Mononuclear cell (primary cell): ENCODE measurements around the gene TXNRD2. TPM values are rescaled to one million over a fixed set of nuclear protein-coding genes. Genes with fewer than 3 reads are reported as not detected.

Experiments used
- H3K27me3 ChIP-seq: 2 replicates; pipeline ENCODE4 v1.6.0; 2011; ENCODE audit warnings: low read length, control low read depth; ENCODE audit not compliant: insufficient read depth
- H3K4me1 ChIP-seq: 2 replicates; pipeline ENCODE4 v1.5.1; 2011; ENCODE audit warnings: mild to moderate bottlenecking, low read length, control low read depth; ENCODE audit not compliant: insufficient read depth
- H3K4me3 ChIP-seq: 2 replicates; pipeline ENCODE4 v1.5.1; 2011; ENCODE audit warnings: mild to moderate bottlenecking, low read length, moderate library complexity
- H3K9me3 ChIP-seq: 2 replicates; pipeline ENCODE4 v1.5.1; 2011; ENCODE audit warnings: low read depth, mild to moderate bottlenecking, control low read depth, low read length
- total RNA-seq: library from RNA; depleted of rRNA; stranded (reverse); fragments of >200 nt; gene quantifications from one replicate; pipeline ENCODE4 v1.2.3, GENCODE V29; 2012

TXNRD2 gene
- total RNA-seq, 1 donor, result 11.3 TPM

GRCh38 chr22:19964701-19965386 is 23.2 kb upstream of the TXNRD2 start:
- no peaks in the 10 kb centered on the region for H3K9me3 ChIP-seq
- no peak overlapping the region for H3K4me3 ChIP-seq
- no peaks in the 10 kb centered on the region for H3K4me1 ChIP-seq
- no peaks in the 10 kb centered on the region for H3K27me3 ChIP-seq

DNA sequence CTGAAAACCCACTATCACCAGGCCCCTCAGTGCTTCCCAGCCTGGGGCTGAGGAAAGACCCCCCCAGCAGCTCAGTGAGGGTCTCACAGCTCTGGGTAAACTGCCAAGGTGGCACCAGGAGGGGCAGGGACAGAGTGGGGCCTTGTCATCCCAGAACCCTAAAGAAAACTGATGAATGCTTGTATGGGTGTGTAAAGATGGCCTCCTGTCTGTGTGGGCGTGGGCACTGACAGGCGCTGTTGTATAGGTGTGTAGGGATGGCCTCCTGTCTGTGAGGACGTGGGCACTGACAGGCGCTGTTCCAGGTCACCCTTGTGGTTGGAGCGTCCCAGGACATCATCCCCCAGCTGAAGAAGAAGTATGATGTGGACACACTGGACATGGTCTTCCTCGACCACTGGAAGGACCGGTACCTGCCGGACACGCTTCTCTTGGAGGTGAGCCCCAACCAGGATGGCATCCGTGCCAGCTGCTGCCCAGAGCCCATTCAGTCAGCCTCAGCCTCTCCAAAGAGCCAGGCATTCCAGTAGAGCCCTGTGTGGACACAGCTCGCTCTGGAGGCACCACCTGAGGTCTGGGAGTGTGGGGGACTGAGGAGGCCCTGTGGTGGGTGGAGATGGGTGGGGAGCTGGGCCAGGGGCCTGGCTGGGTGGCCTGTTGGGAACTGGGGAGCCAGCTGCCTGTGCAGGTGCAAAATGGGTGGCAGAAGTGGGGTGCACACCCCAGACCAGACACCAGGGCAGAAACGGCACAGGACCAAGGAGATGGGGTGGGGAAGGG is 22.4 kb upstream of the TXNRD2 start:
- Histone ChIP-seq H3K9me3 (no peaks in the 10 kb centered on the region), H3K4me3 (no peak overlapping the region), H3K4me1 (no peaks in the 10 kb centered on the region), H3K27me3 (no peaks in the 10 kb centered on the region)

- Histone ChIP-seq H3K4me1 (no peaks in the 10 kb centered on the region), H3K27me3 (no peaks in the 10 kb centered on the region), H3K4me3 (no peak overlapping the region), H3K9me3 (no peaks in the 10 kb centered on the region)
These were observed 21.5 kb upstream of the TXNRD2 start for GRCh38 chr22:19962909-19963806.

DNA sequence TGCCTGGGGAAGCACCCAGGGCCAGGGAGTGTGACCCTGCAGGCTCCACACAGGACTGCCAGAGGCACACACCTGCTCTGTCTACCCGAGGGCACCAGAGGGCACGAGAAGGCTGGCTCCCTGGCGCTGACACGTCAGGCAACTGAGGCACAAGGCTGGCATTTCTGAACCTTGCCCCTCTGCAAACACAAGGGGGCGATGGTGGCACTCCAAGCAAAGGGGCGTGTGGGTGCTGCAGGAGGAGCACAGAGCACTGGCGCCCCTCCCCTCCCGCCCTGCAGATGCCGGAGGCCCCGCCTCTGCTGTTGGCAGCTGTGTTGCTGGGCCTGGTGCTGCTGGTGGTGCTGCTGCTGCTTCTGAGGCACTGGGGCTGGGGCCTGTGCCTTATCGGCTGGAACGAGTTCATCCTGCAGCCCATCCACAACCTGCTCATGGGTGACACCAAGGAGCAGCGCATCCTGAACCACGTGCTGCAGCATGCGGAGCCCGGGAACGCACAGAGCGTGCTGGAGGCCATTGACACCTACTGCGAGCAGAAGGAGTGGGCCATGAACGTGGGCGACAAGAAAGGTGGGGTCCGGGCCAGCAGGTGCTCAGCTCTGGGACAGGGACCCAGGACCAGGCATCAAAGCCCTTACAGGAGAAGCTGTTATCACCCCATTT is 20.8 kb upstream of the TXNRD2 start:
- H3K4me1 ChIP-seq, result no peaks in the 10 kb centered on the region
- H3K9me3 ChIP-seq, result no peaks in the 10 kb centered on the region
- H3K4me3 ChIP-seq, result no peak overlapping the region
- no peaks in the 10 kb centered on the region for H3K27me3 ChIP-seq

- Histone ChIP-seq H3K4me1 (no peaks in the 10 kb centered on the region), H3K9me3 (no peaks in the 10 kb centered on the region), H3K27me3 (no peaks in the 10 kb centered on the region), H3K4me3 (no peak overlapping the region)
These were observed 20.2 kb upstream of the TXNRD2 start for GRCh38 chr22:19961868-19962245.

DNA sequence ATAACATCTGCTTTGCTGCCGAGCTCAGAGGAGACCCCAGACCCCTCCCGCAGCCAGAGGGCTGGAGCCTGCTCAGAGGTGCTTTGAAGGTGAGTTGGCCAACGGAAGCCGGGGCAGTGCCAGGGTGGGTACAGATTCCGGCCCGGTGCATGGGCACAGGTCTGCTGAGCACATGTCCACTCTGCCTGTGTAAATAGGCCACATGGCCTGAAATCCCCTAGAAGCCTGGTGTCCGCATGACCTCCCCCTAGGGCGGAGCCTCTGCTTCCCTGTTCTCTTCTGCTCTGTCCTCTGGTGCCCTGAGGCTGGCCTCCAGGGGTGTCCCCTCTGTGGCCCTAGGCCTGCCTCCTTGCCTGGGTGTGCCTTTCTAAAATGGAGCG is 19.6 kb upstream of the TXNRD2 start:
- no peaks in the 10 kb centered on the region for H3K27me3 ChIP-seq
- no peaks in the 10 kb centered on the region for H3K9me3 ChIP-seq
- H3K4me1 ChIP-seq, result no peaks in the 10 kb centered on the region
- no peak overlapping the region for H3K4me3 ChIP-seq

DNA sequence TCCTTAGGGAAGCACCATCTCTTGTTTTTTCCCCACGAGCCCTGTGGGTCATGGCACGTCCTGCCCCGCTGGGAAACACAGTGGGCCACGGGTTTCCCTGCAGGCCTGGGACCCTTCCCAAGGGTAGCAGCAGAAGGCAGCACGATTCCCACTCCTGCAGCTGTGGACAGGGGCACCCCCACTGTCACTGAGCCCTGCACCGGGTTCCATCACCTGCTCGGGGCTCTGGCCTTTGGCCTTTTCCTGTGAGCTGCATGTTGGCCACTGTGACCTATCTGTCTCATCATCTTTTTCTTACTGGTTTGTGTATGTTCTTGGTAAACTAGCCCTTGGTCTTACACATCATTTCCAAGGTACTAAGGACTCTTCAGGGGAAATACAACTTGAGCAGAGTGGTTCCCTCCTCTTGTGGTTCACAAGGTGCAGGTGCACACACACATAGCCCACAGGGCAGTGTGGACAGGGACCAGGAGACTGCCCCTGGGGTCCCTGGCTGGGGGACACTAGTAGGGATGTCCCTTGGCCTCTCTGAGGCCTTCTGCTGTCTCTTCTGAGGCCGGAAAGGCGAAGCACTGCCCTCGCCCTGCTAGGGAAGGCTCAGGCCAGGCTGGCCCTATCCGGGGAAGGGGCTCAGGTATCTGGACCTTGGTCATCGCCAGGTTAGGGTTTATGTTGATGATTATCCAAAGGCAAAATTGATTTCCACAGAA is 19.0 kb upstream of the TXNRD2 start:
- Histone ChIP-seq H3K4me1 (no peaks in the 10 kb centered on the region), H3K9me3 (no peaks in the 10 kb centered on the region), H3K4me3 (no peak overlapping the region), H3K27me3 (no peaks in the 10 kb centered on the region)

- Histone ChIP-seq H3K27me3 (no peaks in the 10 kb centered on the region), H3K4me3 (no peak overlapping the region), H3K4me1 (no peaks in the 10 kb centered on the region), H3K9me3 (no peaks in the 10 kb centered on the region)
These were observed 18.2 kb upstream of the TXNRD2 start for GRCh38 chr22:19959587-19960490.

DNA sequence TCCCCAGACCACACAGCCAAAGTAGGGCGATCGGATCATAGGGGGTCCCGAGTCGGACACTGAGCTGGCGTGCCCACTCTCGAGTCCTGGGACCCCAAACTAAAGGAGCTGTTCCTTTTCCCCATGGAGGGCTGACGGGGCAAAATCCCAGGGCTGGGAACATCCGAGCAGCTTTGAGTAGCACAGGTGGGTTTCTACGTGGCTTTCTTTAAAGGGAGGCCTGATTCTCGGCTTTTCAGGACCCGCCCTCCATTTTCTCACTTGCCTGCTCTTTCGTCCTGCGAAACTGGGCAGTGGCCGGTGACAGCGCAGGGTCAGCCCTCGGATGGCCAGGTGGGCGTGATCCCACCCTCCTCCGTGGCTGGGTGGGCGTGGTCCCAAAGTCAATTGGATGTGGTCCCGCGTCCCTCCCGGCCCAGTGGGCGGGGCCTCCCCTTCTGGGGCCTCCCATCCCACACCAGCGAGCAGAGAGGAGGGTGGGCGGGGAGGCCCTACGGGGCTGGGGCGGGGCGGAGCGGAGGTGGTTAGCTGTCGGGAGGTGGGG is 17.5 kb upstream of the TXNRD2 start:
- no peaks in the 10 kb centered on the region for H3K27me3 ChIP-seq
- H3K9me3 ChIP-seq, result no peaks in the 10 kb centered on the region
- H3K4me3 ChIP-seq, result no peak overlapping the region
- no peaks in the 10 kb centered on the region for H3K4me1 ChIP-seq

- Histone ChIP-seq H3K9me3 (no peaks in the 10 kb centered on the region), H3K4me1 (no peaks in the 10 kb centered on the region), H3K27me3 (no peaks in the 10 kb centered on the region), H3K4me3 (no peak overlapping the region)
These were observed 16.7 kb upstream of the TXNRD2 start for GRCh38 chr22:19958083-19959042.

DNA sequence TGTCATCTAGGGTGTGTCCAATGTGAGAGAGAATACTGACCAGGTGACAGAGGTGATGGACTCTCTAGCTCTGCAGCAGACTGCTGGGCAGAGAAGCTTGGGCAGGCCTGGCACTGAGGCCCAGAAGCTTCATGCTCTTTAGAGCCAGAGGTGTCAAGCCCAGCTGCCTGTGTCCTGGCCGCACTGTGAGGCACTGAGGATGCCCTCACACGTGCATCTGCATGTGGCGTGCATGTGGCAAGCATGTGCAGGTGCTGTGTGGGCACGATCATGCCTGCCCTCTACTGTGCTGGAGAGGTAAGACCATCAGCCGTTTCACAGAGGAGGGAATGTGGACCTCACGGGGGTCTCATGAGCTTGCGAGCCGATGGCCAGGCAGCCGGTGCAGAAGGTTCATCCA is 15.8 kb upstream of the TXNRD2 start:
- H3K4me3 ChIP-seq, result no peak overlapping the region
- no peaks in the 10 kb centered on the region for H3K27me3 ChIP-seq
- H3K9me3 ChIP-seq, result no peaks in the 10 kb centered on the region
- H3K4me1 ChIP-seq, result no peaks in the 10 kb centered on the region

GRCh38 chr22:19955241-19956128 is 13.9 kb upstream of the TXNRD2 start:
- H3K4me3 ChIP-seq, result no peak overlapping the region
- no peaks in the 10 kb centered on the region for H3K4me1 ChIP-seq
- no peaks in the 10 kb centered on the region for H3K9me3 ChIP-seq
- no peaks in the 10 kb centered on the region for H3K27me3 ChIP-seq
